Skeletal muscle tissue (tissue), 4 donors: ENCODE measurements around the gene NPR3. TPM values are rescaled to one million over a fixed set of nuclear protein-coding genes. Genes with fewer than 3 reads are reported as not detected.

Experiments
- H3K27ac ChIP-seq: one replicate; pipeline ENCODE4 v1.7.0; 2013; ENCODE audit warnings: mild to moderate bottlenecking, low read depth, low read length, inconsistent platforms
- H3K27me3 ChIP-seq, 3 donors: one replicate each; pipeline ENCODE4 v1.7.0; 2013; ENCODE audit warnings: low read length in 3 of 3; ENCODE audit not compliant: control insufficient read depth in 3 of 3, insufficient read depth in 3 of 3
- H3K36me3 ChIP-seq, 3 donors: one replicate each; pipeline ENCODE4 v1.7.0; 2013; ENCODE audit warnings: low read length in 3 of 3; ENCODE audit not compliant: control insufficient read depth in 3 of 3, insufficient read depth in 3 of 3
- H3K4me1 ChIP-seq, 3 donors: one replicate each; pipeline ENCODE4 v1.7.0; 2013; ENCODE audit warnings: low read length in 3 of 3, mild to moderate bottlenecking in 3 of 3; ENCODE audit not compliant: control insufficient read depth in 3 of 3, insufficient read depth in 3 of 3
- H3K4me3 ChIP-seq, 3 donors: one replicate each; pipeline ENCODE4 v1.7.0; 2013; ENCODE audit warnings: low read length in 3 of 3
- H3K9ac ChIP-seq, 3 donors: one replicate each; pipeline ENCODE4 v1.7.0; 2013; ENCODE audit warnings: low read length in 3 of 3, mild to moderate bottlenecking in 3 of 3, moderate library complexity in 2 of 3, low read depth in 1 of 3
- H3K9me3 ChIP-seq, 3 donors: one replicate each; pipeline ENCODE4 v1.7.0; 2013; ENCODE audit warnings: low read length in 3 of 3; ENCODE audit not compliant: control insufficient read depth in 3 of 3
- total RNA-seq: library from RNA; depleted of rRNA; stranded (reverse); fragments of >200 nt; gene quantifications from one replicate; pipeline ENCODE4 v1.2.3, GENCODE V29; 2014
- donor health status: Osteomylitis.

NPR3 gene
- total RNA-seq, 1 donor from 2014 or later, result 9.9 TPM

DNA sequence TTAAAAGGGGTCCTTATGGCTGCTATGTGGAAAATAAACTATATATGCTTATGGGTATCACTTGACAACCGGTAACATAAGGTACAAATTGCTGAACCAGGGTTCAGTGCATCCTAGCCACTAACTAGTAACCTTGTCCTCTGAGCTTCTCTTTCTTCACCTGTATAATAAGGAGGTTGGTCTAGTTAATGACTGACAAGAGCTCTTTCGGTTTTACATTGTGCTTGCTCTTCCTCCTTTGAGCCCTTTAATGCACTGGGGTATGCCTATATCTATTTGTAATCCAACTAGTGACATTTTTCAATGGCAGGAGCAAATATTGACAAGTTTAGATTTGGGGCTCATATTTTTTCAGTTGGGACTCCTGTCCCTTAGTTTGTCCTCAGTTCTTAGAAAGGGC lies 66.1 kb downstream of the NPR3 start:
- Histone ChIP-seq H3K4me3 (no peak overlapping the region), H3K9me3 (no peaks in the 10 kb centered on the region), H3K27ac (no peak overlapping the region), H3K27me3 (no peaks in the 10 kb centered on the region), H3K36me3 (no peaks in the 10 kb centered on the region), H3K9ac (no peak overlapping the region), H3K4me1 (no peaks in the 10 kb centered on the region)

DNA sequence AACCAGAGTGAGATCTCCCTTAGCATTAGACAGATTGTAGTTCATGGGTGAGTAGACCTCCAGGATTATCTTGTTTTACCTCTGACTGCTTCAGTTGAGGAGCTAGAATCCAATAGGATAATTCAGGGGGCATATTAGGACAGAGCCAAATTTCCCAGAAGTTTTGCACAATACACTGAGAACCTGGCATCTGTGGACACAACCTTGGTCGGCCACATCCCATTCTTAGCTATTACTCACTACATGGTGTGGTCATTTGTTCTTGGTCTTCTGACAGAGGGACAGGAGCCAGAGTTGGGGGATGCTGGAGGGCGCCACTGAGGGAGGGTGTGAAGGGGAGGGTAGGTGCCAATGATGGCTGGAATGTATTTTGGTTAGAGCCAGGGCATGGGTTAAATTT lies 66.6 kb downstream of the NPR3 start:
- no peaks in the 10 kb centered on the region for H3K36me3 ChIP-seq
- H3K9ac ChIP-seq, result no peak overlapping the region
- no peaks in the 10 kb centered on the region for H3K4me1 ChIP-seq
- H3K27me3 ChIP-seq, result no peaks in the 10 kb centered on the region
- no peak overlapping the region for H3K27ac ChIP-seq
- H3K4me3 ChIP-seq, result no peak overlapping the region
- no peaks in the 10 kb centered on the region for H3K9me3 ChIP-seq

DNA sequence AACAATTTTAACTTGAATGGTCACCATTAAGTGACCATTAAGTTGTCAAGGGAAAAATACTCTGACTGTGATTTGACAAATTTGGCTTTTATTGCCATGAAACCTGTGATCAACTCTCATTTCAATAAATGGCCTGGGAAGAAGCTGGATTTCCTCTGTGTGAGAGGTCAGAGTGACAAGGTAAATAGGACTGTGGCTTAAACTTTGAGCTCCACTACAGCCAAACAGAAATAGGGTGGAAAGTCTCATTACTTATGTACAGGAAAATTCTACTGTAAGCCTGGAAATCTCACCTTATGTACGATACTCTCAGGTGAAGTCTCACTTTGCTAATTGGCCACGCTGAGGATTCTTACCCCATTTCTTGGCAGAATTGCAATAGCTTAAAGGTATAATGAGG lies 67.3 kb downstream of the NPR3 start:
- H3K4me3 ChIP-seq, result no peak overlapping the region
- no peak overlapping the region for H3K27ac ChIP-seq
- no peak overlapping the region for H3K9ac ChIP-seq
- no peaks in the 10 kb centered on the region for H3K36me3 ChIP-seq
- no peaks in the 10 kb centered on the region for H3K27me3 ChIP-seq
- no peaks in the 10 kb centered on the region for H3K4me1 ChIP-seq
- no peaks in the 10 kb centered on the region for H3K9me3 ChIP-seq

DNA sequence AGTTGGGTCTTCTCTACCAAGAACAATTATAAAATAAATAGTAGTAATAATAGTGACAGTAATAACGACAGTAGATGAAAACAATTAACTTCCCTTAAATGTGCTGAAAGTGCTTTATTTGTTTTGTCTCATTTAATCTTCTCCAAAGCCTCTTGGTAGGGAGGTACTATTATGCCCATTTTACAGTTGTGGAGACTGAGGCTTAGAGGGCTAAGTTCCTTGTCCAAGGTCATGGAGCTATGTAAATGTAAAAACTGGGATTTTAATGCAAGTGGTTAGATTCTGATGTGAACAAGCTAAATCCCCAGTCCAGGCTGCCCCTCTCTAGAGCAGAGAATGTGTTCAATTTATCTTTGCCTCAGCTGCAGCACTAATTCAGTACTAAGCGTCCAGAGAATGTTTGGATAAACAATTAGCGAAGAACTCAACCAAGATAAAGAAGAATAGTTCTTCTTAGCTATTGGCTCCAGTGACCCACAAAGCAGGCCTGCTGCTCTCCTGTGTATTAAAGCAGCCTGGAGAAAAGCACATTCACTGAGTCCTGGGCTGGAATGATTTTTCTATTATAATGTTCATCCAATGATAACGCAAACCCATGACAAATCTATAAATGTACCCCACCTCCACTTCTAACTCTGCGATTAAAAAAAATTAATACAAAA lies 68.8 kb downstream of the NPR3 start:
- Histone ChIP-seq H3K36me3 (no peaks in the 10 kb centered on the region), H3K9ac (no peak overlapping the region), H3K4me3 (no peak overlapping the region), H3K9me3 (no peaks in the 10 kb centered on the region), H3K27me3 (no peaks in the 10 kb centered on the region), H3K4me1 (no peaks in the 10 kb centered on the region), H3K27ac (no peak overlapping the region)

DNA sequence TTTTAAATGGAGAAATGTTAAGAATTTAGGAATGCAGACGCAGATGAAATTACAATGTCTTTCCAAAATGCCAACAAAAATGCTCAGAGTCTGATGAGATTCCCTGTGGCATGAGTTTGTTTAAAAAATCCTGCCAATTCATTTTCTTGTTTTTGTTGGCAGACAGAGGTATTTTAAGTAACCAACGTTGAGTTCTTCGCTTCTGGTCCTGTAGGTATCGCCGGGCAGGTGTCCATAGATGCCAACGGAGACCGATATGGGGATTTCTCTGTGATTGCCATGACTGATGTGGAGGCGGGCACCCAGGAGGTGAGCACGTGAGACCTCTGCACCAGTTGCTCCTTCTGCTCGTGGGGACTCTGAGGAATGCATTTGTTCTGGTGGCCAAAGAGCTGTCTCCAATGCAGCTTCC lies 69.4 kb downstream of the NPR3 start:
- Histone ChIP-seq H3K4me1 (no peaks in the 10 kb centered on the region), H3K9ac (no peak overlapping the region), H3K9me3 (no peaks in the 10 kb centered on the region), H3K4me3 (no peak overlapping the region), H3K27me3 (no peaks in the 10 kb centered on the region), H3K27ac (no peak overlapping the region), H3K36me3 (no peaks in the 10 kb centered on the region)

DNA sequence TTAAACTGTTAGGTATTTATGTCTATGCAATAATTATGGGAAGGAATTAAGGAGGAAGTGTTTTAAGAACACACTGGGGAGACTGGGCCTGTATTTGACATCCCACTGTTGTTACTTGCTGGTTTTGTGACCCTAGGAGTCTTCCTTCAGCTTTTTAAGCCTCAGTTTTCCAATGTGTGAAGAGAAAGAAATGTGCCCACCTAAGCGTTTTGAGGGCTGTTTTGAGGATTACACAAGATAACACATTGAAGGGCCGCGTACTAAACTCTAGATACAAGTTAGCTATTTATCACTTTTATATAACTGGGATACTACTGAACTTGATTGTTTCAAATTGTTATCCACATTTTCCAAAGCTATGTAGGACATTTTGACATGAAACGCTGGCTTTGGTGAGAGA lies 72.5 kb downstream of the NPR3 start:
- H3K36me3 ChIP-seq, result no peaks in the 10 kb centered on the region

DNA sequence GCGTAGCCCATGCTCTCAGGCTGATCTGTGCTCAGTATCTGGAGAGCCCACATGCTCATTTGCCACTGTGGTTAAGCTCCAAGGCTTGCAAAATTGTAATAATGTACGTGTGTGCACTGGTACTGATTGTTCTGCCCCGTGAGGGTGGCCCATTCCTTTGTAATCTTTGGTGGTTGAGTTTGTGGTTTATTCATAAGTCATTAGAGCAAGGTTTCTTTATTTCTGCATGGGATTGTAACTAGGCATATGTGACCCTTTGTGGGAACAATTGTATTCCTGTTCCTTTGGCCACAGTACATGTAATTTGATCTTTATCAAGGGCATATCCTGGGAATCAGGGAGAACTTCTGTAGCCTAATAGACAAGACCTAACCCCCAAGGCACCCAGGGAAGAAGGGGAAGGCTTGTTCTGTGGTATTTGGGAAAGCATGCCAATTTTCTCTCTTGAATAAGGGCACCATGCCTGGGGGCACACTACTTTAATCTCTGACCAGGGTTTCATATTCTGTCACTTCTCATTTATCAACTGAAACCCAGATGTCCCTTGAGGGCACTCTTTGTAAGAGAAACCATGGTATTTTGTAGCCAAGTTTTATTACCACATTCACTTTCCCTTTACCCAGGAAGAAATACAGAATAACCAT lies 74.6 kb downstream of the NPR3 start:
- H3K36me3 ChIP-seq, result no peaks in the 10 kb centered on the region
- H3K4me1 ChIP-seq, result no peaks in the 10 kb centered on the region
- H3K4me3 ChIP-seq, result no peak overlapping the region
- H3K9ac ChIP-seq, result no peak overlapping the region
- H3K9me3 ChIP-seq, result no peaks in the 10 kb centered on the region
- no peaks in the 10 kb centered on the region for H3K27me3 ChIP-seq
- no peak overlapping the region for H3K27ac ChIP-seq

More for the DNA sequence above, 72.5 kb downstream of the NPR3 start:
- no peaks in the 10 kb centered on the region for H3K27me3 ChIP-seq
- H3K4me1 ChIP-seq, result no peaks in the 10 kb centered on the region
- no peaks in the 10 kb centered on the region for H3K9me3 ChIP-seq
- H3K27ac ChIP-seq, result no peak overlapping the region
- no peak overlapping the region for H3K9ac ChIP-seq
- no peak overlapping the region for H3K4me3 ChIP-seq

DNA sequence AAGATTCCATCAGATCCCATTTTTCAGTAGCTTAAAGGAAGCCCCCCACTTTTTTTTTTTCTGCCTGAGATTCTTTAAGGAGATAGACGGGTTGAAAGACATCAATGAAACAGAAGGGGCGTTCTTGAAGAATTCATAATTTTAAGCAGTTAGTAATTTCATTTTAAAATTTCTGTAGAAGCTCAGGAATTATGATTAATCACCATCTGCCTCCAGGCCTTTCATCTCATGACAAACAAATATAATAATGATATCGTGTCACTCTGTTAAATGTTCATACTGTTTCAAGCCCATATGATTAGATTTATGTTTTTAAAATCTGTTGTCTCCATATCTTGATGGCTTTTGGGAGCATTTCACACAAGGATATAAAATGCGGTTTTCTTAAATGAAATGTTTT lies 75.2 kb downstream of the NPR3 start:
- Histone ChIP-seq H3K27ac (no peak overlapping the region), H3K27me3 (no peaks in the 10 kb centered on the region), H3K36me3 (no peaks in the 10 kb centered on the region), H3K4me3 (no peak overlapping the region), H3K9ac (no peak overlapping the region), H3K4me1 (no peaks in the 10 kb centered on the region), H3K9me3 (no peaks in the 10 kb centered on the region)

DNA sequence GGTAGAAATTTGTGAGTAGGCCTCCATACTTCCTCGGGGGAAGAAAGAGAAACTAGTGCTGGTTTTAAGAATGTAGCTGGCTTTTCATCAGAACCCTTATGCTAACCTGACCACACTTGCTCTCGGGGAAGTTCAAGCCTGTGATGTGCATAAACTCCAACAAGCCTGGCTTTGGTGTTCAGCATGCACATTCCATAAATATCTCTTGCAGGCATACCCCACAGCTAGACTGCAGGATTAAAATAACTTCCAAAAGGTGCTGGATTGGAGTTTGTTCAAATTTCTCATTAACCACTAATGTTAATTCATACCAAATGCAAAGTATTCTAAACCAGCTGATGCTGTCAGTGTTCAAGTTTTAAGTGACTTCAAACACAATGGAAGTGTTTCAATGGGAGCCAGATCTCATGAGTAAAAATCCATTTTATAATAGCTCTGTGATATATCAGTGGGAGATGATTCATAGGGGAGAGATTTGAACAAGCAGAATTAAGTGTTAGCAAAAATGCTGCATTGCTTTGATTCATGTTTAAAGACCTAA lies 79.4 kb downstream of the NPR3 start:
- no peaks in the 10 kb centered on the region for H3K36me3 ChIP-seq
- no peaks in the 10 kb centered on the region for H3K4me1 ChIP-seq
- H3K9me3 ChIP-seq, result no peaks in the 10 kb centered on the region
- no peaks in the 10 kb centered on the region for H3K27me3 ChIP-seq
- H3K9ac ChIP-seq, result no peak overlapping the region
- H3K27ac ChIP-seq, result no peak overlapping the region
- H3K4me3 ChIP-seq, result no peak overlapping the region

DNA sequence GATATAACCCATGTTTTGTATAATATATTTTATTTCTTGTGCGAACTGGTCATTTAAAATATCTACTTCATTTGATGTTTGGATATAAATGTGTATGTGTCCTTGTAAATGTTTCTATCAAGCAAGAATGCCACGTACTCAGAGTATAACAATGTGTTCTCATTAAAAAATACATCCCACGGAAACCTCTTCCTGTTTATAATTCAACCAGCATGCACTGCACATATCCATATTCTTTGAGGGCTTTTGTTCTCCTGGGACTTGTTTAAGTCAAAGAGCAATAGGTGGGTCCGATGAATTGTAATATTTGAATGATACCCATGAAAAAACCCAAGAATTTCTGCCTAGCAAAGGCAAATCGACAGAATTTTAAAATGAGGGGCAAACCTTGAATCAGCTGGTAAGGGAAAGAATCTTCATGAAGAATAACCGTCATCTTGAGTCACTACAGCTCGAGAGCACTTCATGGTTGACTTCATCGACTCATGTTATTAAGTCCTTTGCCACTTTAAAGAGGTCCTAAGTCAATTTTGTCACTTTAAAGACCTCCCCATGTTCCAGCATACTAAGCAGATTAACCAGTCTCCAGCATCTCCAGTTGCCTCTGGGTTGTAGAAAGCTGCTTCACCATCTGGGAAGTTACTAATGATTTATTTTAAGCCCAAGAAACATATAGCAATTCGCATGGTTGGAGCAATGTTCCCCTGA lies 80.6 kb downstream of the NPR3 start:
- no peak overlapping the region for H3K9ac ChIP-seq
- H3K4me1 ChIP-seq, result no peaks in the 10 kb centered on the region
- no peaks in the 10 kb centered on the region for H3K9me3 ChIP-seq
- H3K27me3 ChIP-seq, result no peaks in the 10 kb centered on the region
- no peaks in the 10 kb centered on the region for H3K36me3 ChIP-seq
- no peak overlapping the region for H3K4me3 ChIP-seq
- H3K27ac ChIP-seq, result no peak overlapping the region
